GM18511 (cell line): ENCODE data around the gene MAB21L1.

Experiments
- ATAC-seq: cut with Tn5 transposase; IDR thresholded peaks from one replicate; pipeline ENCODE4 v1.9.1; 2021; ENCODE audit warnings: mild to moderate bottlenecking, moderate library complexity; ENCODE audit not compliant: unreplicated experiment

The MAB21L1 gene

DNA sequence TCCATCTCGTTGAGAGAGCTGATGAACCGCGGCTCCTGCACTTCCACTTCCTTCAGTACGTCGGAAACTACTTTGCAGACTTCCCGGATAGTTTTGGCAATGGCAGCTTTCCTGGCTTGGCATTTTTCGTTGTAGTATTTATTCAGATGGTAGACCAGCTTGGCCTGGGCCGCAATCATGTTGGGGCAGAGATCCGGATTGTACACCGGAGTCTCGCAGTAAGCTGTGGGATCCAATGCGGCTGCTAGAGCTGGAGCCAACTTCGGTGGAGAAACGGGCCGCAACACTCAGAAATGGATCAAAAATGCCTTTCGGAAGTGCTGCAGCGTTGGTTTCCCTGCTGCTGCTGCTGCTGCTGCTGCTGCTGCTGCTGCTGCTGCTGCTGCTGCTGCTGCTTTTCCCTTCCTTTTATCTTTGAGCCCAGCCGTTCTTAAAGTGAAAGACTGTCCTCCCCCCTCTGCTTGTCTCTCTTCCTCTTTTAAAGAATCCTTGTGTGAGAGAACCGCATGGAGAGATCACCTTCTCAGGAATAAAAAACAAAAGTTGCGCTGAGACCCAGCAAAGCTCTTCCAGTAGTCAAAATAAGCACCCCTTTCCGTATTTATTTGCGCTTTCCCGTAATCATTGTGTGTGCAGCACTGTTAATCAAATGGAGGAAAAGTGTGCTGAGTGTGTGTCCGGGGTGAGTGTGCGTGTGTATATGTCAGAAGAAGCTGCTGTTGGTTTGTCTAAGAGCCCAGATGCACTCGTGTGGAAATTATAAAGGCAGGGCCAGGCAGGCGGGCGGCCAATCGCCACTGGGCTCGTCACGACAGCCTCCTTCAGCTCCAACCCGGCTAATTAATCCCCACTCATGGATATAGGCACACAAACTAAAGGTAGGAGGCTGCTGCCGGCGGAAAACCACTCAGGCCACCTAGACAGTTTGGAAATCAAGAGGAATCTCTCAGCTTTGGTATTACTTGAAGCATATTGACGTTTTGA, at the start of gene MAB21L1:
MAB21L1 (minus strand) TSS at position 730 of the 984 bp plus-strand sequence; CDS start at position 179, 551 bp downstream.
- ATAC-seq, result no peak

- ATAC-seq, result no peak
Measured at GRCh38 chr13:35524171-35524570, 47.7 kb upstream of the MAB21L1 start.

DNA sequence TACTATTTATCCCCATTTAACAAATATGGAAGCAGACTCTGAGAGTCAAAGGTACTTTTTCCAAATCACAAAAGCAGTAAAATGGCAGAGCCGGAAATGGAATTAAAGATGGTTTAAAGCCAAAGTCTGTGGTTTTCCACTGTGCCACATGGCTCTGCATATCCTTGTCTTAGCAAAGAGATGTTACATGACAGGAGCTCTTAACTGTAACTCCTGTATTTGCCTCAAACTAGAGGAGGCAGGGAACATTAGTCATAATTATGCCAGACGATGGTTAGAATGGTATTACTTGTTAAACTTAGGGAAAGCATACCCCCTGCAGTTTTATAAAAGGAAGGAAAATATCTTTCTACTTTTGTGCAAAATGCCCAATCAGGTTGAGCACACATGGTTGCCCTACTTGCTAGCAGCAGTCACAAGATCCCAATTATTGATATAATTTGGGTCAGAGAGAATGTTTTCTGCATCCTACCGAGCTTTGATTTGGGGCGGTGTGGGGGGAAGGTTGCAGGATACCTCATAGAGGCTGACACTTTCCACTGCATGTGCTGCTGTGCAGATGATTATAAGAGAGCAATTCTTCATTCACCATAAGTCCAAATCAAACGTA, 42.0 kb upstream of the MAB21L1 start:
- no peak for ATAC-seq

DNA sequence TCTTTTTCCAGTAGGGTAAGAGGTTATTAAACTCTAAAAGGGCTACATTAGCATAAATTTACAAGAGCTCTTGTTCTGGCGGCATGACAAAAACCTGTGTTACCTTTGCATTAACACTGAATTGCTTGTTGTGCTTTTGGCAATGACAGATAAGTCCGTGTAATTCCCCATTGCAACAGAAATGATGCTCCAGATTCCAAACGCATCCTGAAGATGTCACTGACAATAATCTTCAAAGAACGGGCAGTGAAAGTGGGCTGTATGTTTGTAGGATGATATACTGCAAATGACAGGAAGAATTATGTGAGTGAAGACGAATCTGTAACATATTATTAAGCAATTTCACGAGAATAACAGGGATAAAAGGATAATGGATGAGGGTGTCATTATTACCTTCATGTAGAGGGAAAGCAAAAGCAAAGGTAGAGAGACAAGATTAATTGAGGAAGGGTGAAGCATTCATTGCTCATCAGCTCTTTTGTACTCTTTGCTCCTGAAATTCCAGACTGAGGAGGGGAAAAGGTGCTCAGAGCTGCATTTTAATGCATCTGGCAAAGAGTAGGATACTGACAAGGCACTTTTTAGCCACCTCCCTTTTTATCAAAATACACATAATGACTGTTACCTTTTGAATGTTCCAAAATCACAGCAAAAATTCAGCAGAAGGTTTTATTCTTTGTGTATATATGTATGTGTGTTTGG, 38.5 kb upstream of the MAB21L1 start:
- ATAC-seq, result no peak

- no peak for ATAC-seq
Measured at GRCh38 chr13:35514061-35514477, 37.6 kb upstream of the MAB21L1 start.

DNA sequence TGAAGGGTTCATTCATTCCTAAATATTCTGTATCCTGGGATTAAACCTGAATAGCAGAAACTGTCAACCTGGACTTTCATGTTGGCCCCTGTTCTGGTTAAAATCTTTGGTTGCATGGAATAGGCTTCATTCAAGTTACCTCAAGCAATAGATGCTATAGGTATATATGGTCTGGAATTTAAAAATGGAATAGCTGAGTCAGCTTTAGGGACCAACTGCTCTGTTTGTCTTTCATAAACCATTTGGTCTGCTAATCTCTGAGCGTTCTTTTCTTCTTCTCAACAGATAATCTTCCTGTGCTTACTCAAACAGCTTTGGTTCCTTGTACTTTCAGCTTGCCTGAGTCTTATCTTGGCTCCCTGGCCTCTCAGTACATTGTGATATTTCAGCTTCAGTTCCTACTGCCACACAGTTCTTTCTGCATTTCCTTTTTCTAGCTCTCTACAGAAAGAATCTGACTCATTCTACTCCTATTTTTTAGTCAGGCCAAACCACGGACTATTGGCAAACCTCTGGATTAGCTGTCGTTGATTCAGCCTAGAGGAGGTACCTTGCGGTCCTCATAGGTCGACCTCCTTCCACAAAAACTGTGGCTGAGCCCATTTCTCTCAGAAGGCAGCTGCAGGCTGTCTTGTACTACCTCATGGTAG, 35.9 kb upstream of the MAB21L1 start:
- no peak for ATAC-seq

GRCh38 chr13:35502456-35502855, 26.0 kb upstream of the MAB21L1 start:
- no peak for ATAC-seq

- ATAC-seq, result no peak
Measured at GRCh38 chr13:35501661-35502235, 25.3 kb upstream of the MAB21L1 start.

GRCh38 chr13:35500144-35500543, 23.7 kb upstream of the MAB21L1 start:
- ATAC-seq, result no peak

- ATAC-seq, result no peak
Measured at GRCh38 chr13:35499676-35500075, 23.2 kb upstream of the MAB21L1 start.

- ATAC-seq, result no peak
Measured at GRCh38 chr13:35499196-35499662, 22.7 kb upstream of the MAB21L1 start.

GRCh38 chr13:35498231-35498630, 21.7 kb upstream of the MAB21L1 start:
- no peak for ATAC-seq

- no peak for ATAC-seq
Measured at GRCh38 chr13:35496761-35497386, 20.4 kb upstream of the MAB21L1 start.

DNA sequence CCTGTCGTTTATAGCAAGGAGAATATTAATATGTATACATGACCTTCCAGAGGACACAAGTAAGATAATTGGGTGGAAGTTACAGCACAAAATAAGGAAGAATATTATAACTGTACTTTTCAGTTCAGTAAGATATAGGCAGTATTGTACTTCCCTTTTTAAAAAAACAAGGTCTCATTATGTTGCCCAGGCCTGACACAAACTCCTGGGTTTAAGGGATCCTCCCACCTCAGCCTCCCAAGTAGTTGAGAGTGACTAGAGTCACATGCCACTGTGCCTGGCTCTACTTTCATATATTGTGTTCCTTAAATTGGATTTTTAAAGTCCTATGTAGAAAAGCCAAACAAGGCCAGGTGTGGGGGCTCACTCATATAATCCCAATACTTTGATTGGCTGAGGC, 19.5 kb upstream of the MAB21L1 start:
- ATAC-seq, result no peak

- no peak for ATAC-seq
Measured at GRCh38 chr13:35489050-35489449, 12.6 kb upstream of the MAB21L1 start.

DNA sequence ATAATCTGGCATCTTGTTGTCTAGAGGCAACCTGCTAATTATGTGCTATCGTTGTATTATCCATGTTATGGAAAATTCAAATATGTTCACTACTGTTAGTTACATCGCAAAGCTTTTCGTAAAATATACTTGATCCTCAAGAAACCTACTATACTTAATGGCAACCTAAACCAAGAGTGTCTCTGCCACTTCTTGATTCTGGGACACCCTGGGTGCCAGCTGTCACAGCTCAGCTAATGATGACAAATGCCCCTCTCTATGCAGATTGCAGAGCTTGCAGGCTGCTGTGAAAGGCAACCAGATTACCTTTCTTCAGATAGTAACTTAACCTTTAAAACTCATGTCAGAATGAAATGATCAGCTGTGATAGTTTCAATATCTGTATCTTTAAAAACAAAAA, 8.9 kb upstream of the MAB21L1 start:
- no peak for ATAC-seq

DNA sequence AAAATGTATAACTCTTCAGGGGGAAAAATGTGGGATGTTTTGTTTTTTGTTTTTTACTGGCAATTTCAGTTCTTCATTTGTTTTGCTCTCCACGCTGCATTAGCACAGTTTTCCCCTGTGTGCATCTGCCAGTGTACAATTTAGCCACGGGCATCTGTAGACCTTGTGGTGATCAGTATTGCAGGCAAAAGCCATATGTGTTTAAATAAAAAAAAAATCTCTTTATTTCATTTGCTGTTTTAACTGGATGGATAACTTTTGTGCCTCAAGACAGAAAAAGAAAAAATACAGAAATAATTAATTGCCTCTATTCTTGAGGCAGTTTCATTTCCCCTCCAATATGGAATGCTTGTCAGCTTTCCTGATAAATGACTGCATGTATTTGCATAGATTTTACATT, 7.9 kb upstream of the MAB21L1 start:
- ATAC-seq, result no peak

DNA sequence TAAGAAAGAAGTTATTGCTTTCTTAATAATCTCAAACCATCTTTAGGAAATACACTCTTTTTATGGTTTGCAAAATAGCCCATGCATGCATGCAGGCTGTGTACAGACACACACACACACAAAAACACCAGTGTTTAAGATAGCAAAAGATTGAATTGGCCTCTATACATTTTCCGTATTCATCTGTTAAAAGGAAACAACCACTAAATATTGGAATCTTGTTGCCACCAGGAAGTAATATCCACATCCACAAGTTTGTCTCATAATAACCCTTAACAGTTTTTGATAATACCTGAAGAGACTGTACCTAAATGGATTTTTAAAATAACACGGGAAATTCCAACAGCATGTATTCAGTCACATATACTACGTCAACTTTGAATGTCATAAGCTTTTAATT, 7.3 kb upstream of the MAB21L1 start:
- no peak for ATAC-seq

- ATAC-seq, result no peak
Measured at GRCh38 chr13:35482527-35482926, 6.0 kb upstream of the MAB21L1 start.

DNA sequence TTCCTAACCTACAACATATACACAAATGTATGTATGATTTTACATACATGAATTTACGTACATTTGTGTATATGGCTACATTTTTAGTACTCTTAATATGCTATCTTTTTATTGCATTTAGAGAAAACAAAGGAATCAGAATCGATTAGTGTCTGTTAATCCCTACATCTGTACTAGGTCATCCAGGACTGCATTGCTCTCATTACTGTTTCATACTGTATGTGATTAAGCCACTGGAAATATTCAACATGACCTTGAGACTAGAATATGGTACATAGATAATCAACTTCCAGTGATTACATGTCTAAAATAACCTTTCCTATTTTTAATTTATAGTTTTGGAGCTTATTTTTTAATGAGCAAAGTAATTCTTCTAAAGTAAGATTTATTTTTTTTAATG, 5.3 kb upstream of the MAB21L1 start:
- ATAC-seq, result no peak
